Heart right ventricle (tissue), 16 donors: Measurements from ENCODE around the gene IVD. TPM values are rescaled to one million over a fixed set of nuclear protein-coding genes. Genes with fewer than 3 reads are reported as not detected.
A peak's percentile ranks its signal among the peaks of the same experiment; 100 is the strongest.

ENCODE experiments used
- ATAC-seq, 8 donors: fragments of 200-7000 bp; cut with Tn5 transposase; one replicate each; pipeline ENCODE4 v1.9.1; 2020; ENCODE audit warnings: mild to moderate bottlenecking in 8 of 8, moderate library complexity in 8 of 8, moderate number of reproducible peaks in 1 of 8
- DNase-seq, 2 donors: peaks; one replicate each; pipeline ENCODE4 v3.0.0-alpha.2; 2020
- H3K27ac ChIP-seq, 10 donors: fragments of 200-600 bp; sonication (generic) in 2 of 10; one replicate each; pipeline versions ENCODE4 v1.5.0 to v1.8.0; 2020 to 2022; ENCODE audit warnings: mild to moderate bottlenecking in 3 of 10
- H3K27me3 ChIP-seq, 7 donors: fragments of 200-600 bp; one replicate each; pipeline ENCODE4 v1.8.0; 2021 to 2022; ENCODE audit warnings: mild to moderate bottlenecking in 2 of 7
- H3K36me3 ChIP-seq, 9 donors: fragments of 200-600 bp; sonication (generic) in 1 of 9; one replicate each; pipeline versions ENCODE4 v1.5.0 to v1.8.0; 2020 to 2022; ENCODE audit warnings: mild to moderate bottlenecking in 2 of 9
- H3K4me1 ChIP-seq, 9 donors: fragments of 200-600 bp; sonication (generic) in 1 of 9; one replicate each; pipeline versions ENCODE4 v1.5.0 to v1.8.0; 2020 to 2022; ENCODE audit warnings: mild to moderate bottlenecking in 4 of 9
- H3K4me3 ChIP-seq, 10 donors: fragments of 200-600 bp; sonication (generic) in 2 of 10; one replicate each; pipeline versions ENCODE4 v1.5.0 to v1.8.0; 2020 to 2022; ENCODE audit warnings: mild to moderate bottlenecking in 7 of 10, moderate library complexity in 2 of 10
- H3K9me3 ChIP-seq, 11 donors: fragments of 200-600 bp in 10 of 11; sonication (generic) in 2 of 11; one replicate each; pipeline versions ENCODE4 v1.5.0 to v1.8.0; 2013 to 2022; ENCODE audit warnings: mild to moderate bottlenecking in 2 of 11, control low read depth in 1 of 11, moderate library complexity in 1 of 11
- CTCF ChIP-seq, 9 donors: fragments of 200-600 bp; sonication (generic) in 2 of 9; IDR thresholded peaks; one replicate each; pipeline versions ENCODE4 v1.5.0 to v1.8.0; 2021 to 2022; ENCODE audit warnings: antibody characterized with exemption in 9 of 9, mild to moderate bottlenecking in 5 of 9, moderate library complexity in 1 of 9
- WGBS, 2 donors: extraction: QIAGEN DNeasy Blood & Tissue Kit; methylation state at CpG; one replicate each; pipeline ENCODE4 v1.1.7; 2013; ENCODE audit warnings: inconsistent platforms in 1 of 2; 5-methylcytosine and 5-hydroxymethylcytosine counted together
- intact Hi-C, 10 donors: fragments of 100-400 bp; cut with DNase I; formaldehyde crosslinking; loops; one replicate each; pipeline versions ENCODE4 v1.11.1 to v1.14.2; 2022
- polyA plus RNA-seq, 2 donors: library from polyadenylated mRNA; stranded (reverse); fragments of 200-250 nt; gene quantifications; one replicate each; pipeline ENCODE4 v1.2.3, GENCODE V29; 2013
- total RNA-seq, 10 donors: library from RNA; stranded (reverse); fragmentation: NEBNext Ultra II Directional in 3 of 10; extraction: Animal tissue kit (Norgen Biotek cat#: 25700) in 3 of 10; gene quantifications; one replicate each; pipeline versions ENCODE4 v1.2.1 to v1.2.4, GENCODE V29; 2021 to 2023
- donor health status: Arrhythmogenic right ventricular cardiomyopathy.
- donor health status: ischemic (EF 13 %, LVEDD 7.1; RV severe dilation, severe dysfunction).
- donor health status: healthy with polysubstance abuse.
- donor health status: DM: no; HTN: yes; CAD: no.
- donor health status: DM: no; HTN: no; CAD: no.
- donor health status: ischemic (EF 25% LVEDD 6.9; RV normal size, moderate dysfunction).
- donor health status: ischemic (EF 25% LVEDD 5.7; RV mildly dilated, moderate dysfunction).
- donor health status: healthy.
- donor health status: DM: yes; HTN: yes; CAD: no.
- donor health status: Ischemic cardiomyopathy.
- donor health status: ischemic (EF 35%, LVEDD 5.7; RV mildly dilated, moderate dysfunction).
- donor health status: nonischemic (EF 11% LVEDD 7.7; RV severe dilation, severe dysfunction).
- donor health status: DM: yes; HTN: yes; CAD: no.
- donor health status: PGD.
- donor health status: ischemic (EF 29% LVEDD 5.4; RV normal size, mild dysfunction).
- donor health status: nonischemic (EF 23%, LVEDD 6.1; RV moderate dilation, normal function).

The IVD gene
- total and polyA plus RNA-seq, 12 donors = 42.2 to 143 (median 103) TPM

DNA sequence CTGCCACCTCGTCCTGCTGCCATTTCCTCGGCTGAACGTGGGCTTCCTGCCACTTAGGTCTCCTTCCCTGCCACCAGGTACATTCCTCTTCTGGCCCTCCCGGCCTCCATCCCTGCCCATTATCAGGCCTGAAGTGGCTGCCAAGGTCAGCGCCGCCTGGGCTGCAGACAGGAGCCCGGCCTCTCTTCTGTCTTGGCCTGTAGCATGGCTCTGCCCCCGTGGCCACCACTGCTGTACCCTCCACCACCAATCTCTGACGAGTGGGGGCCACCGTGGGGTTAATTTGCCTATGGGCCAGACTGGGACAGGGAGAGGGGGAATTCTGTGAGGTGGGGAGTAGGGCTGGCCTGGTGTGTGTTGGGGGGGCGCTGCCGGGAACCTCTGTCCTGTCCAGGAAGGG lies 33.1 kb downstream of the IVD start:
- no peak for TF ChIP-seq CTCF (IDR thresholded peaks at IDR 0.05)
- Histone ChIP-seq H3K4me1 (peaks cover 19 to 66% (median 47%) of the 10 kb centered on the region in 9 donors), H3K9me3 (no peaks in the 10 kb centered on the region), H3K27ac (no peak overlapping the region), H3K36me3 (no peaks in the 10 kb centered on the region), H3K4me3 (no peak overlapping the region), H3K27me3 (peaks cover 10 to 73% (median 23%) of the 10 kb centered on the region in 7 donors)
- WGBS, 2 donors = 44 to 50% methylated on average over 12 of the region's 12 CpGs
- ATAC-seq = peak in 1 of 8 donors; percentile 3
- peak in 1 of 2 donors; percentile 25 for DNase-seq
- intact Hi-C loops = no loop called here

GRCh38 chr15:40439461-40439959 lies 33.9 kb downstream of the IVD start:
- no peak for TF ChIP-seq CTCF (IDR thresholded peaks at IDR 0.05)
- peaks cover 10 to 67% (median 23%) of the 10 kb centered on the region in 7 donors for H3K27me3 ChIP-seq
- peak overlapping the region in 7 of 10 donors; percentile 16 to 83 (median 46) for H3K27ac ChIP-seq
- intact Hi-C loops = no loop called here
- peak in 3 of 8 donors; percentile 2 to 7 (median 5) for ATAC-seq
- no peaks in the 10 kb centered on the region for H3K9me3 ChIP-seq
- peak overlapping the region in 9 of 10 donors; percentile 58 to 99 (median 88) for H3K4me3 ChIP-seq
- DNase-seq = no peak
- no peaks in the 10 kb centered on the region for H3K36me3 ChIP-seq
- peaks cover 19 to 73% (median 55%) of the 10 kb centered on the region in 9 donors for H3K4me1 ChIP-seq
- WGBS, 2 donors = 19 to 23% methylated on average over 15 of the region's 15 CpGs

DNA sequence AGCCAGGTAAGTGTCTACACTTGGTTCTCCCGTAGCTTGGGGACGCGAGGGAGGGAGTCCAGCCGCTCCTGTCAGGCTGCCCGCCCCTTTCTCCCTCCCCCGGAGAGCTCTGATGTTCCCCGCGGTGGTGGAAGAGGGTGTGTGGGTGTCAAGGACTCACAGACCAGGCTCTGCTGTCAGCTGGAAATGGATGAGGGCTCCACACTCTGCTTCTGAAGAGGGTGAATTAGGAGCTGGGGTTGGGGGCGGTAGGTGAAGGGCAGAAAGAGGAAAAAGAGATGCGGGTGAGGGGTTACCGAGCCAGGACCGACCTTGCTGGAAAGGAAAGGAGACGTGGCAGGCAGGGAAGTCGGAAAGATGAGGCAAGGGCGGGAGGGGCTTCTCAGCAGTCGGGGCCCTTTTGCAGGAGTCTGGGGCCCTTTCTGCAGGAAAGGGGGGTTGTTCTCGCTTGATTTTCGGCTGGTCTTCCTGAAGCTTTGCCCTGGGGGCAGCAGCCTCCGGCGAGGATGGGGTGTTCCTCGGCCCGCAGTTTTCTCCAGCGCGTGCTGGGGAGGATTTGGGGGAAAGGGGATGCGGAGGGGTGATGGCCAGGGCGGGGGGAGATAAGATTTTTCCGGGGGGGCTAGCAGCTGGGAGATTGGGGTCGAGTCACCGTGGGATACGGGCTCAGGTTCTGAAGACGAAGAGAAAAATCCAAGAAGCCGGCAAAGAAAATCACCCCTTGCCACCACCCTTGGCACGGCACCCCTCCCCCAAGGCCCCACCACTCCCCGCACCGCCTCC lies 34.6 kb downstream of the IVD start:
- intact Hi-C loops = loop anchor here in 3 of 10 donors (5.0 to 10.0 kb wide), 2 partner anchors 65 to 67 kb away; no protein-coding TSS in a partner anchor
- H3K27me3 ChIP-seq = peaks cover 10 to 60% (median 23%) of the 10 kb centered on the region in 7 donors
- DNase-seq (peak in 1 of 2 donors; percentile 29), ATAC-seq (peak in 7 of 8 donors; percentile 9 to 53 (median 26))
- H3K4me1 ChIP-seq = peaks cover 19 to 80% (median 61%) of the 10 kb centered on the region in 9 donors
- TF ChIP-seq CTCF (IDR thresholded peaks at IDR 0.05) = no peak
- peak overlapping the region in 9 of 10 donors; percentile 2 to 83 (median 46) for H3K27ac ChIP-seq
- H3K4me3 ChIP-seq = peak overlapping the region; percentile 25 to 99 (median 86)
- no peaks in the 10 kb centered on the region for H3K9me3 ChIP-seq
- H3K36me3 ChIP-seq = no peaks in the 10 kb centered on the region
- 0 to 1% methylated on average over 34 to 35 of the region's 35 CpGs for WGBS, 2 donors

GRCh38 chr15:40440743-40441564 lies 35.4 kb downstream of the IVD start, which contains the start of gene BAHD1:
Gene BAHD1 (plus strand): TSS chr15:40440953. CDS start chr15:40458465, 17,512 bp downstream.
- Histone ChIP-seq H3K27me3 (peaks cover 8 to 52% (median 18%) of the 10 kb centered on the region in 7 donors), H3K36me3 (no peaks in the 10 kb centered on the region), H3K4me3 (peak within 1 kb of the TSS; percentile 73 to 99 (median 88)), H3K9me3 (no peaks in the 10 kb centered on the region), H3K4me1 (peaks cover 19 to 83% (median 65%) of the 10 kb centered on the region in 9 donors), H3K27ac (peak within 1 kb of the TSS; percentile 61 to 89 (median 82))
- peak in 4 of 9 donors; percentile 22 to 53 (median 40) for TF ChIP-seq CTCF (IDR thresholded peaks at IDR 0.05)
- 0 to 1% methylated on average over 46 to 119 of the region's 119 CpGs for whole genome bisulfite sequencing, 2 donors
- ATAC-seq (peak; percentile 87 to 96 (median 94)), DNase-seq (peak; percentile 98 to 99)
- intact Hi-C loops = loop anchor here in 3 of 10 donors (5.0 to 10.0 kb wide), 2 partner anchors 64 to 66 kb away; no protein-coding TSS in a partner anchor
